Measurements from ENCODE around the gene ODF4.

DNA sequence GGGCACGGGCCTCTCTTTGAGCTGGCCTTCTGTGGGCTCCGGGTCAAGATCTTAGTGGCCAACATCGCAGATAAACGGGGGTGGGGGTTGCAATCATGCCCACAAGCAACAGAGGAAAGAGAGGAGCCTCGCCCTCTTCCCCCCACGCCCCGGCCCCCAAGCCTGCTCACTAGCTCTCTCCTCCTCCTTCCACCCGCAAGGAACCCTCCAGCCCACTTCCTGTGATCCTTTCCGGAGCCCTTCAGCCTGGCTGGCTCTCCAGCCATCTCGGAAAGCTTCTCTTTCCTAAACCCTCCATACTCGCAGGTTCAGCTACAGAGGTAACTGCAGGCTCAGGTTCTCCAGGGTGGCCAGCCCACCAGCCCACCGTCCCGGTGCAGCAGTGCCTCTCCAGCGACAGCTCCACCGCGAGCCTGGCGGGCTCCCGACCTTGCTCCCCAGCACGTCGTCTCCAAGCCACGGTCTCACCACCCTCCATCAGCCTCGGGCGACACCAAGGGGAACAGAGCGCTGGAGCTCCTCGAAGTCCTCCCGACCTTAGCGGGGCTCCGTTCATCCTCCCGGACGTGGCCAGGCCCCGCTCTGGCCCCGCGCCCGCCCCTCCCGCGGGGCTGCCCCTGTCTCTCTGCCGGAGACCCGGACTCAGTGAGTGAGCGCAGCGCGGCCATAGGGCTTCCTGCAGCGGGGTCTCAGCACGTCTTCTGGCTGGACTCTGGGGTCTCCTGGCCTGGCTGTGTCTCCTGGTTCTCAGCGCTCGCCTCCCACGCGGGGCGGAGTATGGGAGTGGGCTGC, 12.9 kb upstream of the ODF4 start:
- no peak for TF ChIP-seq EZH2 (IDR thresholded peaks at IDR 0.05; ENCODE audit: borderline replicate concordance, low read depth, low read length, severe bottlenecking)
- TF ChIP-seq, protein P1, sequence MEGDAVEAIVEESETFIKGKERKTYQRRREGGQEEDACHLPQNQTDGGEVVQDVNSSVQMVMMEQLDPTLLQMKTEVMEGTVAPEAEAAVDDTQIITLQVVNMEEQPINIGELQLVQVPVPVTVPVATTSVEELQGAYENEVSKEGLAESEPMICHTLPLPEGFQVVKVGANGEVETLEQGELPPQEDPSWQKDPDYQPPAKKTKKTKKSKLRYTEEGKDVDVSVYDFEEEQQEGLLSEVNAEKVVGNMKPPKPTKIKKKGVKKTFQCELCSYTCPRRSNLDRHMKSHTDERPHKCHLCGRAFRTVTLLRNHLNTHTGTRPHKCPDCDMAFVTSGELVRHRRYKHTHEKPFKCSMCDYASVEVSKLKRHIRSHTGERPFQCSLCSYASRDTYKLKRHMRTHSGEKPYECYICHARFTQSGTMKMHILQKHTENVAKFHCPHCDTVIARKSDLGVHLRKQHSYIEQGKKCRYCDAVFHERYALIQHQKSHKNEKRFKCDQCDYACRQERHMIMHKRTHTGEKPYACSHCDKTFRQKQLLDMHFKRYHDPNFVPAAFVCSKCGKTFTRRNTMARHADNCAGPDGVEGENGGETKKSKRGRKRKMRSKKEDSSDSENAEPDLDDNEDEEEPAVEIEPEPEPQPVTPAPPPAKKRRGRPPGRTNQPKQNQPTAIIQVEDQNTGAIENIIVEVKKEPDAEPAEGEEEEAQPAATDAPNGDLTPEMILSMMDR (IDR thresholded peaks at IDR 0.05; ENCODE audit: borderline replicate concordance, extremely low read depth, low read length, poor library complexity, severe bottlenecking), result no peak

Data from DND-41 (cell line).